ENCODE results near the gene ATP6V1B1. TPM values are rescaled to one million over a fixed set of nuclear protein-coding genes. Genes with fewer than 3 reads are reported as not detected.
A peak's percentile ranks its signal among the peaks of the same experiment; 100 is the strongest.

Gene ATP6V1B1
- total and polyA plus RNA-seq, 12 donors, result 0.14 to 4.6 (median 0.69) TPM; not detected in 4

- DNase-seq, result peak in 3 of 7 donors; percentile 9 to 25 (median 11)
- H3K27me3 ChIP-seq, result no peaks in the 10 kb centered on the region
- H3K36me3 ChIP-seq (replicated peaks in 1 of 2), result peaks cover 0 to 14% of the 10 kb centered on the region in 2 donors
- H3K9me3 ChIP-seq (replicated peaks in 1 of 3), result no peaks in the 10 kb centered on the region
- intact Hi-C loops (cut with DNase I), result no loop called here
- H3K4me1 ChIP-seq (replicated peaks in 1 of 2), result peaks cover 5 to 10% of the 10 kb centered on the region in 2 donors
- WGBS, 4 donors, result 94 to 98% (median 95%) methylated on average over 3 of the region's 3 CpGs
- no peak overlapping the region for H3K27ac ChIP-seq
- no peak overlapping the region for H3K4me3 ChIP-seq
- TF ChIP-seq POLR2A (IDR thresholded peaks at IDR 0.05) (no peak), CTCF (IDR thresholded peaks at IDR 0.05) (no peak)
These were observed 47.3 kb downstream of the ATP6V1B1 start for GRCh38 chr2:70982971-70983370.

- Histone ChIP-seq H3K36me3 (replicated peaks in 1 of 2) (peaks cover 0 to 21% of the 10 kb centered on the region in 2 donors), H3K27ac (no peak overlapping the region), H3K4me1 (replicated peaks in 1 of 2) (peaks cover 0 to 5% of the 10 kb centered on the region in 2 donors), H3K9me3 (replicated peaks in 1 of 3) (no peaks in the 10 kb centered on the region), H3K4me3 (no peak overlapping the region), H3K27me3 (no peaks in the 10 kb centered on the region)
- TF ChIP-seq POLR2A (IDR thresholded peaks at IDR 0.05) (no peak), CTCF (IDR thresholded peaks at IDR 0.05) (no peak)
- intact Hi-C loops (cut with DNase I), result no loop called here
- 83 to 87% (median 86%) methylated on average over 8 of the region's 8 CpGs for WGBS, 4 donors
- peak in 3 of 7 donors; percentile 12 to 46 (median 13) for DNase-seq
These were observed 48.0 kb downstream of the ATP6V1B1 start for GRCh38 chr2:70983506-70984227.

GRCh38 chr2:70984228-70984575 lies 48.5 kb downstream of the ATP6V1B1 start:
- peaks cover 0 to 5% of the 10 kb centered on the region in 2 donors for H3K4me1 ChIP-seq (replicated peaks in 1 of 2)
- no peaks in the 10 kb centered on the region for H3K27me3 ChIP-seq
- H3K9me3 ChIP-seq (replicated peaks in 1 of 3), result no peaks in the 10 kb centered on the region
- peaks cover 0 to 27% of the 10 kb centered on the region in 2 donors for H3K36me3 ChIP-seq (replicated peaks in 1 of 2)
- WGBS, 4 donors, result 80 to 89% (median 82%) methylated on average over 3 of the region's 3 CpGs
- H3K4me3 ChIP-seq, result no peak overlapping the region
- no peak overlapping the region for H3K27ac ChIP-seq
- intact Hi-C loops (cut with DNase I), result no loop called here
- peak in 1 of 7 donors; percentile 8 for DNase-seq
- TF ChIP-seq CTCF (IDR thresholded peaks at IDR 0.05), result no peak
- no peak for TF ChIP-seq POLR2A (IDR thresholded peaks at IDR 0.05)

- peak; percentile 56 to 83 (median 70) for DNase-seq
- Histone ChIP-seq H3K36me3 (replicated peaks in 1 of 2) (peaks cover 0 to 31% of the 10 kb centered on the region in 2 donors), H3K4me3 (no peak overlapping the region), H3K27ac (no peak overlapping the region), H3K27me3 (no peaks in the 10 kb centered on the region), H3K9me3 (replicated peaks in 1 of 3) (no peaks in the 10 kb centered on the region), H3K4me1 (replicated peaks in 1 of 2) (peaks cover 0 to 5% of the 10 kb centered on the region in 2 donors)
- intact Hi-C loops (cut with DNase I), result no loop called here
- TF ChIP-seq CTCF (IDR thresholded peaks at IDR 0.05), result peak; percentile 64 to 83 (median 72)
- no peak for TF ChIP-seq POLR2A (IDR thresholded peaks at IDR 0.05)
- 19 to 74% (median 27%) methylated on average over 4 to 32 of the region's 32 CpGs for WGBS, 4 donors
These were observed 49.0 kb downstream of the ATP6V1B1 start for GRCh38 chr2:70984576-70985282.
